GM19238 (cell line): ENCODE results near the gene BCAP31.
A peak's percentile ranks its signal among the peaks of the same experiment; 100 is the strongest.
"Not testable (repeated sequence)": the region's sequence is repeated elsewhere in the genome, so short reads cannot be mapped to it uniquely, and the experiment has no call there.

Source experiments
- DNase-seq: peaks from one replicate; pipeline ENCODE4 v3.0.0; 2011; ENCODE audit warnings: low spot score; ENCODE audit not compliant: insufficient read length

The BCAP31 gene

GRCh38 chrX:153736071-153736820, 12.1 kb upstream of the BCAP31 start:
- DNase-seq, result no peak

GRCh38 chrX:153735274-153735673, 11.1 kb upstream of the BCAP31 start:
- no peak for DNase-seq

- no peak for DNase-seq
Measured at GRCh38 chrX:153734871-153735270, 10.7 kb upstream of the BCAP31 start.

GRCh38 chrX:153733651-153734240, 9.6 kb upstream of the BCAP31 start:
- no peak for DNase-seq

- DNase-seq, result no peak
Measured at GRCh38 chrX:153732401-153732800, 8.2 kb upstream of the BCAP31 start.

GRCh38 chrX:153731845-153732215, 7.6 kb upstream of the BCAP31 start:
- no peak for DNase-seq

GRCh38 chrX:153731117-153731844, 7.1 kb upstream of the BCAP31 start:
- no peak for DNase-seq

- DNase-seq, result not testable (repeated sequence)
Measured at GRCh38 chrX:153730115-153730514, 5.9 kb upstream of the BCAP31 start.

- no peak for DNase-seq
Measured at GRCh38 chrX:153728951-153729631, 4.9 kb upstream of the BCAP31 start.

GRCh38 chrX:153728095-153728494, 3.9 kb upstream of the BCAP31 start:
- no peak for DNase-seq

- no peak for DNase-seq
Measured at GRCh38 chrX:153727123-153727931, 3.1 kb upstream of the BCAP31 start.

- peak; percentile 87 for DNase-seq
Measured at GRCh38 chrX:153726286-153727122, 2.3 kb upstream of the BCAP31 start.

GRCh38 chrX:153725832-153726285, 1.7 kb upstream of the BCAP31 start:
- no peak for DNase-seq

- DNase-seq, result no peak
Measured at GRCh38 chrX:153725039-153725831, 1.0 kb upstream of the BCAP31 start.

- peak; percentile 56 for DNase-seq
Measured at GRCh38 chrX:153723351-153724251, 586 bp downstream of the BCAP31 start.

- no peak for DNase-seq
Measured at GRCh38 chrX:153722704-153723350, 1.4 kb downstream of the BCAP31 start.

GRCh38 chrX:153719701-153720100, 4.5 kb downstream of the BCAP31 start:
- DNase-seq, result no peak

GRCh38 chrX:153719238-153719637, 4.9 kb downstream of the BCAP31 start:
- no peak for DNase-seq
